Measurements from ENCODE around the gene CCNO.

DNA sequence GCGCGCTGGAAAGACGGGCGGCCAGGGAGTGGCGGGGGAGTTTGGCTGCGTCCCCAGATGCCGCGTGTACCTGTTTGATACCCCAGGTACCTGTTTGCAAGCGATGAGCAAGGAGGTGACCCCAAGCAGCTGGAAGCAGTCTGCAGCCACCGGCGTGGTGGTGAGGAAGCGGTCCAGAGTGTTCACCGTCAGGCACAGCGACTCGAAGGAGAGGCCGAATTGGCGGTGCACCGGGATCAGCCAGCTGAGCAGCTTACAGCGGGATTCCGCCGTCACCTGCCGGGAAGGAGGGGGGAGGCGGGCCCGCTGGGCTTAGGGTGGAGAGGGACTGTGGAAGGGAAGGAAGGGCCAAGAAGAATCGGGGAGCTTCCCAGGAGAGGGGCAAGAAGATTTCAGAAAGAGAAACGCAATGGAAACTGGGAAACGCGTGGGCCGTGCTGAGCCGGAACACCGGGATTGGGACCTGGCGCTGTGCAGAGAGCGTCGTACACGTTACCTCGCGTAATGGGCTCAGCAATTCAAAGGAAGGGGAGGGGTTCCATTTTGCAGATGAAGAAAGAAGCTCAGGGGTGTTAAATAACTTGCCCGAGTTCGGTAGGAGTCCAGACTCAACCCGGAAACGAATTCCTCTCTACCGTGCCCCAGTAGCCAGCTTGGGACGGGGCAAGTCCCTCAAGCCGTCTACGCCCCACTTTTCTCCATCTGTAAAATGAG, 980 bp downstream of the CCNO start:
- TF ChIP-seq CTCF (conservative IDR thresholded peaks at IDR 0.05; ENCODE audit: low read depth in 2 of 2) = no peak
- TF ChIP-seq POLR2AphosphoS5 (IDR thresholded peaks at IDR 0.05; ENCODE audit: low read depth) = no peak
- TF ChIP-seq EZH2 (IDR thresholded peaks at IDR 0.05; ENCODE audit: low read depth, unreplicated experiment) = peak; percentile 69
- TF ChIP-seq CREB1 (CRISPR knock-in tag; IDR thresholded peaks at IDR 0.05; ENCODE audit: low read depth) = 0 out of 2 replicates have a peak, but pooled peaks have one; percentile 14
- TF ChIP-seq, protein P1, sequence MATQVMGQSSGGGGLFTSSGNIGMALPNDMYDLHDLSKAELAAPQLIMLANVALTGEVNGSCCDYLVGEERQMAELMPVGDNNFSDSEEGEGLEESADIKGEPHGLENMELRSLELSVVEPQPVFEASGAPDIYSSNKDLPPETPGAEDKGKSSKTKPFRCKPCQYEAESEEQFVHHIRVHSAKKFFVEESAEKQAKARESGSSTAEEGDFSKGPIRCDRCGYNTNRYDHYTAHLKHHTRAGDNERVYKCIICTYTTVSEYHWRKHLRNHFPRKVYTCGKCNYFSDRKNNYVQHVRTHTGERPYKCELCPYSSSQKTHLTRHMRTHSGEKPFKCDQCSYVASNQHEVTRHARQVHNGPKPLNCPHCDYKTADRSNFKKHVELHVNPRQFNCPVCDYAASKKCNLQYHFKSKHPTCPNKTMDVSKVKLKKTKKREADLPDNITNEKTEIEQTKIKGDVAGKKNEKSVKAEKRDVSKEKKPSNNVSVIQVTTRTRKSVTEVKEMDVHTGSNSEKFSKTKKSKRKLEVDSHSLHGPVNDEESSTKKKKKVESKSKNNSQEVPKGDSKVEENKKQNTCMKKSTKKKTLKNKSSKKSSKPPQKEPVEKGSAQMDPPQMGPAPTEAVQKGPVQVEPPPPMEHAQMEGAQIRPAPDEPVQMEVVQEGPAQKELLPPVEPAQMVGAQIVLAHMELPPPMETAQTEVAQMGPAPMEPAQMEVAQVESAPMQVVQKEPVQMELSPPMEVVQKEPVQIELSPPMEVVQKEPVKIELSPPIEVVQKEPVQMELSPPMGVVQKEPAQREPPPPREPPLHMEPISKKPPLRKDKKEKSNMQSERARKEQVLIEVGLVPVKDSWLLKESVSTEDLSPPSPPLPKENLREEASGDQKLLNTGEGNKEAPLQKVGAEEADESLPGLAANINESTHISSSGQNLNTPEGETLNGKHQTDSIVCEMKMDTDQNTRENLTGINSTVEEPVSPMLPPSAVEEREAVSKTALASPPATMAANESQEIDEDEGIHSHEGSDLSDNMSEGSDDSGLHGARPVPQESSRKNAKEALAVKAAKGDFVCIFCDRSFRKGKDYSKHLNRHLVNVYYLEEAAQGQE (IDR thresholded peaks at IDR 0.05; ENCODE audit: unreplicated experiment) = no peak
